NCI-H82 treated with DMSO at 0.1 percent for 48 hours (cell line): ENCODE results near the gene PCF11.
"Not testable (repeated sequence)": the region's sequence is repeated elsewhere in the genome, so short reads cannot be mapped to it uniquely, and the experiment has no call there.

Experiments
- DNase-seq: peaks from one replicate; lab custom pipeline; 2025; ENCODE audit not compliant: unreplicated experiment; lab: John Stamatoyannopoulos, UW

PCF11 gene, protein sequence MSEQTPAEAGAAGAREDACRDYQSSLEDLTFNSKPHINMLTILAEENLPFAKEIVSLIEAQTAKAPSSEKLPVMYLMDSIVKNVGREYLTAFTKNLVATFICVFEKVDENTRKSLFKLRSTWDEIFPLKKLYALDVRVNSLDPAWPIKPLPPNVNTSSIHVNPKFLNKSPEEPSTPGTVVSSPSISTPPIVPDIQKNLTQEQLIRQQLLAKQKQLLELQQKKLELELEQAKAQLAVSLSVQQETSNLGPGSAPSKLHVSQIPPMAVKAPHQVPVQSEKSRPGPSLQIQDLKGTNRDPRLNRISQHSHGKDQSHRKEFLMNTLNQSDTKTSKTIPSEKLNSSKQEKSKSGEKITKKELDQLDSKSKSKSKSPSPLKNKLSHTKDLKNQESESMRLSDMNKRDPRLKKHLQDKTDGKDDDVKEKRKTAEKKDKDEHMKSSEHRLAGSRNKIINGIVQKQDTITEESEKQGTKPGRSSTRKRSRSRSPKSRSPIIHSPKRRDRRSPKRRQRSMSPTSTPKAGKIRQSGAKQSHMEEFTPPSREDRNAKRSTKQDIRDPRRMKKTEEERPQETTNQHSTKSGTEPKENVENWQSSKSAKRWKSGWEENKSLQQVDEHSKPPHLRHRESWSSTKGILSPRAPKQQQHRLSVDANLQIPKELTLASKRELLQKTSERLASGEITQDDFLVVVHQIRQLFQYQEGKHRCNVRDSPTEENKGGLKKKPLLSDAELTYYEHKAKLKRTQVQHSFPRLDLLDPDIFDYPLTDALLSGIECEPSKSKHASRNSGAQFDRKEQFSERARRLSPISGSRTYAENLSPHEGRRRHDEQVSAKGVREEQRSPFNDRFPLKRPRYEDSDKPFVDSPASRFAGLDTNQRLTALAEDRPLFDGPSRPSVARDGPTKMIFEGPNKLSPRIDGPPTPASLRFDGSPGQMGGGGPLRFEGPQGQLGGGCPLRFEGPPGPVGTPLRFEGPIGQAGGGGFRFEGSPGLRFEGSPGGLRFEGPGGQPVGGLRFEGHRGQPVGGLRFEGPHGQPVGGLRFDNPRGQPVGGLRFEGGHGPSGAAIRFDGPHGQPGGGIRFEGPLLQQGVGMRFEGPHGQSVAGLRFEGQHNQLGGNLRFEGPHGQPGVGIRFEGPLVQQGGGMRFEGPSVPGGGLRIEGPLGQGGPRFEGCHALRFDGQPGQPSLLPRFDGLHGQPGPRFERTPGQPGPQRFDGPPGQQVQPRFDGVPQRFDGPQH (N-terminal part only)

DNA sequence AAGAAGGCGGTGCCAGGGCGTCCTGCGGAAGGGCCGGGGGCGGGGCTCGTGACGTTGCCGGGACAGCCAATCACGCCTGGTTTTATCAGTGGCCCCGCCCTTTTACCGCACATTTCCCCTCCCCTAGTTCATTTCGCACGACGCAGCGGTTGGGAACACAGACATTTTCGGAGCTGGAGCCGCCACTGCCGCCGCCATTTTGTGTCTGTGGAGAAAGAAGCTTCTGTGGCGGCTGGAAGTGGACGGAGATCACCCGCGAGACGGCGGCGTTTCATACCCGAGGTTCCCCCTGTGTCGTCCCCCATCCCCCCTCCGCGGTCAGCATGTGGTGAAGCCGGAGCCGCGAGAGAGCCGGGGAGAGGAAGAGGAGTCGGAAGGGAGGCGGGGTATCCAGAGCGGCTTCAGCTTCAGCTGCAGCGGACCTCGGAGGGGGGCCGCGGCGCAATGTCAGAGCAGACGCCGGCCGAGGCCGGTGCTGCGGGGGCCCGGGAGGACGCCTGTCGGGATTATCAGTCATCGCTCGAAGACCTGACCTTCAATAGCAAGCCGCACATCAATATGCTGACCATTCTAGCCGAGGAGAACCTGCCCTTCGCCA, at the start of gene PCF11:
TSS of gene PCF11 (plus strand) at position 136 of the 598 bp plus-strand sequence. CDS start at position 445, 309 bp downstream.
- no peak for DNase-seq

GRCh38 chr11:83112886-83113285, 44.0 kb upstream of the PCF11 start:
- no peak for DNase-seq

DNA sequence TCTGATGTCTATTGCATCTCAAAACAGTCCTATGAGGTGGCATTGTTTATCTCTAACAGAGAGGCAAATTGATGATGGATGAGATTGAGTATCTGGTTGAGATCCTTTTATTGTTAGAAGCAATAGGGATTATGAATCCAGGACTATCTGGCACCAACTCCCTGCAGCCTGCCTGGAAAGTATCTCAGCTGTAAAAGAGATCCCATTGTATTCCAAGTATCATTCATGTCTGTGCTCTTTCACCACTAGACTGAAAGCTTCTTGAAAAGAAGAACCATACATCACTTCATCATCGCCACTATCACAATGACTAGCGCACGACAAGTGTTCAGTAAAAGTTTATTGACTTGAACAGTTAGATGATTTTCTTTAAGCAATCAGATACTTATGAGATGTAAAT, 41.9 kb upstream of the PCF11 start:
- DNase-seq, result no peak

DNA sequence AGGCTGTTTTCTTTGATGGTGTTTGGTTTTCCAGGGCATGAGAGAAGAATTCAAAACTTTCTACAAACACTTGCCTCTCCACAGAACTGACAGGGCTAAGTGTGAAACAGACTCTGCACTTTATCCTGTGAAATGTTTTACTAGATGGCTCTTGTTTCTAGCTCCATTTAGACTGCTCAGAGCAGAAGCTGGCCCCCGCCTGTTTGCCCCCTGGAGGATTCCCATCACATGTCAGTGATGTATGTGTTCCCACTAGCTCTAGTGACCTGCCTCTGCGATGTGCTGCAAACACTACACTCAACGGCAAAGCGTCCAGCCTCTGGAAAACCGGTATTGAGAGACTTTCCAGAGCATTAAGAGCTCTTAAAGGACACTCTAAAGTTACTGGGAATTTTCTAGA, 41.4 kb upstream of the PCF11 start:
- DNase-seq, result no peak

DNA sequence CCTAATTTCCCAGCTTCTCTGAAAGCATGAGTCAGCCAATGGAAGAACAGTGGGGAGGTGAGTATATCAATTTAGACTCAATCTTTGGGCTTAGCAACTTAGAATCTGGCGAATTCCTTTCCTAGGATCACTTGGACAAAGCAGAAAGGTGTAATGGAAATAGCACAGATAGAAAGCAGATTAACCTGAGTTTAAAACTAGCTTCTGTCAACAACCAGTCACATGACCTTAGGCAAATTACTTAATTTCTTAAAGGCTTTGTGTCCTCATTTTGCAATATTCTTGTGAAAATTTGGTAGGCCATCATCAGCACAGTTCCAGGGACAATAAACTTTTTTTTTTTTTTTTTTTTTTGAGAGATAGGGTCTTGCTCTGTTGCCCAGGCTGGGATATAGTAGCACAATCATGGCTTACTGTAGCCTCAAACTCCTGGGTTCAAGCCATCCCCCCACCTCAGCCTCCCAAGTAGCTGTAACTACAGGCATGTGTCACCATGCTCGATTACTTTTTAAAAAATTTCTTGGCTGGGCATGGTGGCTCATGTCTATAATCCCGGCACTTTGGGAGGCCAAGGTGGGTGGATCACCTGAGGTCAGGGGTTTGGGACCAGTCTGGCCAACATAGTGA, 40.8 kb upstream of the PCF11 start:
- DNase-seq, result no peak

DNA sequence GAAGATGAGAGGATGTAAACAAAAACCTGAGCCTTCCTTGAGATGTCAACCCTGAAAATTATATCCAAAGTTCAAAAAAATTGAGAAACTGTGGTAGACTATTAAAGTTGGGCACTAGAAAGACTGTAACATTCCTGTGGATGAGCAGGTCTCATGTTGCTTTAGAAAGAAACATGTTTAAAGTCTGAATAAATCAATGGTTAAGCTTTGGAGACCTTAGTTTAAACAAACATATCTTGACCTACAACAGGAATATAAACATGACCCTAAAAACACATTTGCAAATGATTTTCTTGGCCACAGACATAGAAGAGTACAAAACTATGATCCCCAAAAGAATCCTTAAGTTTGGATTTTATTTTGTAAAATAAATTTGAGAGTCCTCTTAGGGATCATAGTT, 38.1 kb upstream of the PCF11 start:
- DNase-seq, result no peak

DNA sequence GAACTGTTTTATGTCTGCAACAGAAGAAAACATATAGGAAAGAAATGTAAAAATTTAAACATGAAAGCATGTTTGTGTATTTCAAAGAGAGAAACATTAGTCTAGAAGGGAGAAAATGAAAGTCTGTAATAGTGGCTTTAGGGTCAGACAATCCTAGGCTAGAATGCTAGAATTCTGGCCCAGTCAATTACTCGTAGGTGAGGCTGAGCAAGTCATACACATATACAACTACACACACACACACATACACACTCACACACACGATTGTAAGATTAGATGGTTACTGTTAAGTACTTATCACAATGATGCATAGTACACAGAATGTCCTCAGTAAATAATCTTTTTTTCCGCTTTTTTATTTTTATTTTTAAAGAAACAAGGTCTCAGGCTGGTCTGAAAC, 37.7 kb upstream of the PCF11 start:
- no peak for DNase-seq

GRCh38 chr11:83120327-83120726, 36.6 kb upstream of the PCF11 start:
- DNase-seq, result no peak

GRCh38 chr11:83122050-83122449, 34.9 kb upstream of the PCF11 start:
- DNase-seq, result no peak

- no peak for DNase-seq
These were observed 34.2 kb upstream of the PCF11 start for GRCh38 chr11:83122766-83123165.

GRCh38 chr11:83124636-83125424, 32.1 kb upstream of the PCF11 start:
- no peak for DNase-seq

GRCh38 chr11:83125577-83125976, 31.4 kb upstream of the PCF11 start:
- DNase-seq, result no peak

- DNase-seq, result no peak
These were observed 29.7 kb upstream of the PCF11 start for GRCh38 chr11:83127310-83127637.

DNA sequence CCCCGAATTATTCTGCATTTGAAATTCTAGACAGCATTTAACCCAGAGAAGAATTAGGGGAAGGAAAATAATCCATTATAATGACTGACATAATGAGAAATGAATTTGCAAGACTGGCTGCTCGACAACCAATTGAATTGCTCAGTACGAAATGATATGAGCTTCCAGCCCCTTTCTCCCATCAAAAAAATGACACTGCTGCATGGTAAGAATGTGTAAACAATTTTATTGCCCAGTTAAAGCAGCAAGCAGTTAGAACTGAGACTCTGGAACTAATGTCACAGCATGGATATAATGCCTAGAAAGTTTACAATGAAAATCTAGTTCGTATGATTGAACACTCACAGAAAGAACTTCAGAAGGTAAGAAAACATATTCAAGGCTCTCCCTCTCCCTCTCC, 24.7 kb upstream of the PCF11 start:
- no peak for DNase-seq

GRCh38 chr11:83133266-83133665, 23.7 kb upstream of the PCF11 start:
- DNase-seq, result not testable (repeated sequence)

DNA sequence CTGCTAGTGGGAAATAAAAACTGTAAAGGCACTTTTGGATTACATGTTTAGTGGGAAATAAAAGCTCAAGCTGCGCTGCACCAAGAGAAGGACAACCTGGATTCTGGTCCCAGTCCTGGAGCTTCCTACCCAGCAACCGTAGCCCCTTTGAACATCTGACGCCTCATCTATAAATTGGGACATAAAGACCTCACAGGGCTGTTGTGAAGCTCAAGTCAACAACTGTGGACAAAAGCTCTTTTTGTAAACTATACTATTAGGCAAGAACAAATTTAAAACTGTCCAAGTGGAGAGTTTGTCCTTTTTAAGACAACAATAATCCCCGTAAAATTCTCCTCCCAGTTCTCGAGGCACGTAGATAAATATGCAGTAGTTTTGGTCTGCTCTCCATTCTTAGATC, 17.6 kb upstream of the PCF11 start:
- no peak for DNase-seq

GRCh38 chr11:83140691-83141455, 16.1 kb upstream of the PCF11 start:
- DNase-seq, result no peak

- no peak for DNase-seq
These were observed 9.0 kb upstream of the PCF11 start for GRCh38 chr11:83147895-83148294.

- no peak for DNase-seq
These were observed 6.5 kb upstream of the PCF11 start for GRCh38 chr11:83150450-83150849.
